ENCODE results near the gene ZMIZ1.
A peak's percentile ranks its signal among the peaks of the same experiment; 100 is the strongest.

Gene ZMIZ1

GRCh38 chr10:79147796-79148451, 79.2 kb downstream of the ZMIZ1 start:
- TF ChIP-seq MAX (IDR thresholded peaks at IDR 0.05; ENCODE audit: low read depth, low read length) (no peak), MYC (IDR thresholded peaks at IDR 0.05; ENCODE audit: low read depth, low read length) (no peak), CTCF (IDR thresholded peaks at IDR 0.05; ENCODE audit: low read depth, low read length) (no peak), POLR2A (IDR thresholded peaks at IDR 0.05; ENCODE audit: extremely low read depth, insufficient read length) (no peak)
- no peak for DNase-seq (ENCODE audit: low read depth)
- H3K4me3 ChIP-seq (ENCODE audit: low read depth, low read length), result no peak overlapping the region

GRCh38 chr10:79148452-79149344, 79.9 kb downstream of the ZMIZ1 start:
- DNase-seq (ENCODE audit: low read depth), result no peak

GRCh38 chr10:79149345-79149661, 80.5 kb downstream of the ZMIZ1 start:
- DNase-seq (ENCODE audit: low read depth), result no peak
- TF ChIP-seq POLR2A (IDR thresholded peaks at IDR 0.05; ENCODE audit: extremely low read depth, insufficient read length) (no peak), MYC (IDR thresholded peaks at IDR 0.05; ENCODE audit: low read depth, low read length) (no peak), MAX (IDR thresholded peaks at IDR 0.05; ENCODE audit: low read depth, low read length) (no peak), CTCF (IDR thresholded peaks at IDR 0.05; ENCODE audit: low read depth, low read length) (no peak)
- no peak overlapping the region for H3K4me3 ChIP-seq (ENCODE audit: low read depth, low read length)

More at GRCh38 chr10:79148452-79149344, 79.9 kb downstream of the ZMIZ1 start:
- H3K4me3 ChIP-seq (ENCODE audit: low read depth, low read length), result no peak overlapping the region
- no peak for TF ChIP-seq CTCF (IDR thresholded peaks at IDR 0.05; ENCODE audit: low read depth, low read length)
- TF ChIP-seq MAX (IDR thresholded peaks at IDR 0.05; ENCODE audit: low read depth, low read length), result no peak
- TF ChIP-seq POLR2A (IDR thresholded peaks at IDR 0.05; ENCODE audit: extremely low read depth, insufficient read length), result no peak
- TF ChIP-seq MYC (IDR thresholded peaks at IDR 0.05; ENCODE audit: low read depth, low read length), result no peak

GRCh38 chr10:79149662-79150443, 81.1 kb downstream of the ZMIZ1 start:
- no peak for TF ChIP-seq MYC (IDR thresholded peaks at IDR 0.05; ENCODE audit: low read depth, low read length)
- no peak for TF ChIP-seq POLR2A (IDR thresholded peaks at IDR 0.05; ENCODE audit: extremely low read depth, insufficient read length)
- TF ChIP-seq CTCF (IDR thresholded peaks at IDR 0.05; ENCODE audit: low read depth, low read length), result no peak
- TF ChIP-seq MAX (IDR thresholded peaks at IDR 0.05; ENCODE audit: low read depth, low read length), result no peak
- H3K4me3 ChIP-seq (ENCODE audit: low read depth, low read length), result no peak overlapping the region
- DNase-seq (ENCODE audit: low read depth), result peak; percentile 62

GRCh38 chr10:79150444-79150754, 81.6 kb downstream of the ZMIZ1 start:
- no peak for DNase-seq (ENCODE audit: low read depth)
- H3K4me3 ChIP-seq (ENCODE audit: low read depth, low read length), result no peak overlapping the region
- no peak for TF ChIP-seq MAX (IDR thresholded peaks at IDR 0.05; ENCODE audit: low read depth, low read length)
- TF ChIP-seq CTCF (IDR thresholded peaks at IDR 0.05; ENCODE audit: low read depth, low read length), result no peak
- no peak for TF ChIP-seq MYC (IDR thresholded peaks at IDR 0.05; ENCODE audit: low read depth, low read length)
- TF ChIP-seq POLR2A (IDR thresholded peaks at IDR 0.05; ENCODE audit: extremely low read depth, insufficient read length), result no peak

All from NB4 (cell line).